Stimulated activated CD4-positive, alpha-beta T cell treated with anti-CD3 and anti-CD28 coated beads, Interleukin-12 subunit alpha, Interleukin-12 subunit beta, amount 100 ng/mL, for 48 hours (primary cell): Measurements from ENCODE around the gene LPIN1.
"Not testable (repeated sequence)": the region's sequence is repeated elsewhere in the genome, so short reads cannot be mapped to it uniquely, and the experiment has no call there.

Experiments used
- DNase-seq, 3 donors: peaks; one replicate each; pipeline ENCODE4 v3.0.0-alpha.2; 2020; ENCODE audit warnings: low read depth in 2 of 3, low spot score in 1 of 3

Gene LPIN1

DNA sequence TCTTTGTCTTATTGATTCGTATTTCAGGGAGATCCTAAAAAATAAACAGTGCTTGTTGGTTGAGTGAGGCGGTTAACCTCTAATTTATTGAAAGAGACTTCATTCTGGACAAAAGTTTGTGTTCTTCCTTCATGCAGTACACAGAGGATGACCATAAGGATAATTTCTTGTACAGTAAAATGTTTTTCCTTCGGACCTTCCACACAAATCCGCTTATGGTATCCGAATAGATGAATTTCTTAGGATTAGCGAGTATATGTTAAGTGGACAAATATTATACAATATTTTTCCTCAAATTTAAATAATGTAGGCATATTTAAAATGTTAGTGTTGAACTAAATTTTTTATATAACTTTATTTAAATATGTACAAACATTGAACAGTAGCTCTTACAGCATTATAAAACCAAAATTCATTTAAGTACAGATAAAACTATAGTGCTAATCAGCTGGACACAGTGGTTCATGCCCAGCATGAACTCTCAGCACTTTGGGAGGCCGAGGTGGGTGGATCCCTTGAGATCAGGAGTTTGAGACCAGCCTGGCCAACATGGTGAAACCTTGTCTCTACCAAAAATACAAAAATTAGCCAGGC, 84.4 kb downstream of the LPIN1 start:
- no peak for DNase-seq

DNA sequence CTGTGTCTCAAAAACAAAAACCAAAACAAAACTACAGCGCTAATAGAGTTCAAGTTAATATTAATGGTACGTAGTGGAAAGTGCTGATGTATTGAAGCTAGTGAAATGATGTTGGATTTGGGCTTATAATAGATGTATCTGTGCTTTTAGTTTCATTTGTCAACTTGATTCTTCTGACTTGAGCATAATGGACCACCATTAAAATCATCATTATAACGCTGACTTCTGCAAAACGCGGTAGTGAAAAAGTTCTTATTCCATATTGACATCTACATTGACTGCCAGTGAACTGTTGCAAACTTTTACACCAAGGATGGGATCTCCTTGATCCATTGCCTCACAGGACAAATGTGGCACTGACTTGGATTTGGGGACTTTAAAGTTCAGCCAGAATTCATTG, 85.0 kb downstream of the LPIN1 start:
- DNase-seq = no peak

DNA sequence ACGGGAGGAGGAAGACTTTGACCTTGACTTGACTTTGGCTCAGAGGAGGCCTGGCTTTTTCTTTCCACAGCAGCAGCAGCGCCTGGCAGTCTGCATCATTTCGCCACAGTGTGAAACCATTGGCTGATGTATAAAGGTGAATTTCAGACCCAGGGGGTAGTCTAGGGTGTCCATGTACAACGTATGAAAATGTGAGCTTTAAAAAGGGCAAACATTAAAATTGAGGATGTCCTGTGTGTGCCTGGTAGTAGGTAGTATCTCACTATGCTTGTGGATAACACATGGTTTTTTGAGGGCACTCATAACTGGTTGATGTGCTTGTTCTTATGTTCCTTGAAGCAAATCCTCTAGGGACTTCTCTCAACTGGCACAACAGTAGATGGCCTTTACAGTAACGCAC, 86.1 kb downstream of the LPIN1 start:
- DNase-seq = no peak

DNA sequence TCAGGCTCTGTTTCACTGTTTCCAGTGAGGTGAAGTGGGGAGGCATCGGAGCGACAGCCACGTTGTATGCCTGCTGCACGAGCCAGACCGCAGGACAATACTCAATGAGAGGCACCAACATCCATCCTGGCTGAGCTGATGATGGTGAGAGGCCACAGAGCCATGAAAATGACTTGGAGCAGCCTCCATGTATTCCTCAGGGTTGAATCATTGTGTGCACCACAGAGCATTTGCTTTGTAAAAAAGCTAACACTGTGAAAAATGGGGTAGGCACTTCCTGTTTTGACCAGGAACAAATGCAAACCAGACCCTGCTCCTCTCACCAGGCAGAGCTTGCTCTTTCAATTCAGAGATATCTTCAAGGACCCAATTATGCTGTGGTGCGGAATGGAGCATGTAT, 87.2 kb downstream of the LPIN1 start:
- DNase-seq = no peak

DNA sequence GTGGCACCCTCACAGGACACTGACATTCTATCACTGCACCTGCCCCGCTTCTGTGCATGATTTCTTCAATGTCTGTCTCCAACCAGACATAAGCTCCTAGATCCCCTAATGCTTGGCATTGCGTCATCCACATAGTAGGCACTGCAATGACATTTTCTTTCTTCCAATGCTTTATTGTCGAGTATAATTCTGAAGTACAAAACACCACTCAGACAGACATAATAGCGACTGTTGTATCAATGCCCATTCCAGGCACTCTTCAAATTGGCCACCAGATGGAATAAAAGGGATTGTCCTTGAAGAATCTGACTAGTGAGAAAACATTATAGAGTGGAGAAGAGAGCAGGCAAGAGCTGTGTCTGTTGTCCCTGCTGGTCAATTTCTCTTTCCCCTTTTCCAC, 89.0 kb downstream of the LPIN1 start:
- no peak for DNase-seq

DNA sequence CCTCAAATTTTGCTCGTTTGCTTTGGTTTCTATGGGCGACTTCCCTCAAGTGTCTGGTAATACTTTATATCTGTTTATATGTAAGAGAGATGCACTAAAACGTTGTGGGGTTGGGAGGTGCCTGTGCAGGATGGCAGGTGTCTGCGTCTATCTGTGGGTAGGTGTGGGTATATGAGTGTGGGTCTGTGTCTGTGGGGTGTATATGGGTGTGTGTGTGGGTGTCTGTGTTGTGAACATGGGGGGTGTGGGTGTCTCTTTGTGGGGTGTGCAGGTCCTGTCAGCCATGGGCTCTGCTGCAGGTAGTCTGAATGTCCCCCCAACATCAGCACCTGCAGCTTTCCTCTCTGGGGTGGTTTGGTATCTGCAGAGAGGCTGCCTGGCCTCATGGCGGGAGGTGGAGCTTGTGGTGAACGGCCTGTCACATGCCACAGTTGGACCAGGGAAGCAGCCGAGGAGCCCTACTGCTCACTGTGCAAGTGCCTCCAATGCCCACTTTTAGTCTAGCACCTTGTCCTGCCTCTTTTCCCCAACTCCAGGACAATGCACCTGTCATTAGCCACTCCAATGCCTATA, 90.3 kb downstream of the LPIN1 start:
- no peak for DNase-seq

DNA sequence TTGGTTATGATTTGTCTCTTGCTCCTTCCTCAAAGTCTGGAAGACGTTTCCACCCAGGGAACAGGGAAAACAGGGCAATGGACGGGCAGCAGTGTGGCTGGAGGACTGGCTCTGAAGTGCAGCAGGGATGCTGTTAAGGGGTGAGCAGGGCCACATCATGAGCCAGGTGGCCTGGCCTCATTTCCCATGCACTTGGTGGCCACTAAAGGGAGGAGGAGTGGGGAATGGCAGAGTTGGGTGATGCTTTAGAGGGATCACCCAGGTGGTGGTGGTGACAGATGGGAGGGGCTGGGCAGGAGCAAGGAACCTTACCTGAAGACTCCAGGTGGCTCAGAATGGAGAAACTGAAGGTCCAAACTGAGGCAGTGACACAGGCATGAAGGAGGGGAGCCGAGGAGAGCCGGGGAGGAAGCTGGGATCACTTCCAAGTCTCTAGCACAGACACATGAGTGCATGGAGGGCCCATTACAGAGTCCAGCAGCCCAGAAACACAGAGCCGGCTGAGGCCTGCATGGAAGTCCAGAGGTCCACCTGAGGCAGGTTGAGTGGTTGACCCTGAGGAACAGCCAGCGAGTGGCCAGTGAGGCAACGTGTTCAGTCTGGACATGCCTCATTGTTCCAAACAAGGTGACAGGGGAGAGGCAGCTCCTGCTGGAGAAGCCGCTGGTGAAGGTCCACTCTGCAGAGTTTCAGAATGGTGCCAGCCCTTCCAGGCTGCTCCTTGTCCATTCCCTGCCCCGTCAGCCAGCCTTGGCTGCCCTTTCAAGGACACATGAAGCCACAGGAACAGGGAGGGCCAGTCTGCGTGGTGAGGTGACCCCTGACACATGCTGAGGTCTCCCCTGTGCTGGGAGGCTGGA, 91.7 kb downstream of the LPIN1 start:
- no peak for DNase-seq

DNA sequence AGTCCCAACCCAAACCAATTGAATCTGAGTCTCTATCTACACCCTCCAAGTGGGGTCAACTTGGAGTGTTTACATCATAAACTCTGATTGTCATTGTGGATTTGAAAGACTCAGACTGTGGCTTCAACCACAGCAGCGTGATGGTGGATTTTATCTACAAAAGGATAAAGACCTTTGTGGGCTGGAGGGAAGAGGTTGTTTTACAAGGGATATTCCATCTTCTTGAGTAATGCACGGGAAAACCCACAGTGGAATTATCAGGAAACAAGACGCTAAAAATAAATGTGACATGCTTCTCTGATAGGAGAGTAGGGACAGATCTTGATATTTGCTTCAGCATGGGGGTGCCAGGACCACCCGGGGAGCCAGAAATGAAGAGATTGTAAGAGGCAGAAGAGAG, 93.5 kb downstream of the LPIN1 start:
- no peak for DNase-seq

DNA sequence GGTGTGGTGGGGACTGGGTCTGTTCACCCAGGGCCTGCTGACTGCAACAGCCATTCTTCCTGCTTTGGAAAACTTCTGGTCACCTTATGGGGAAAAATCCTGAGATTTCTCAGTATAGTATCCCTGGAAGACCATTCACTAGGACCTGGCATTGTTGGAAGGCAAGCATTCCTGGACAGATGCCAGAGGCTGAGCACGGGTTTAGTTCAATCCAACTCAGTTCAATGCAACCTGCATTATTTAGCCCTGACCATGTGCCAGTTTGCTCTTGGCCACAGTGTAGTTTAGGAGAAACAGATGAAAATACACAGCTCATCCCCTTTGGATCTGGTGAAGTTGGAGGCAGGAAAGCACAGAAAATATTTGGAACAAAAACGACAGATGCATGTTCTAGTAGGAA, 95.9 kb downstream of the LPIN1 start:
- no peak for DNase-seq

DNA sequence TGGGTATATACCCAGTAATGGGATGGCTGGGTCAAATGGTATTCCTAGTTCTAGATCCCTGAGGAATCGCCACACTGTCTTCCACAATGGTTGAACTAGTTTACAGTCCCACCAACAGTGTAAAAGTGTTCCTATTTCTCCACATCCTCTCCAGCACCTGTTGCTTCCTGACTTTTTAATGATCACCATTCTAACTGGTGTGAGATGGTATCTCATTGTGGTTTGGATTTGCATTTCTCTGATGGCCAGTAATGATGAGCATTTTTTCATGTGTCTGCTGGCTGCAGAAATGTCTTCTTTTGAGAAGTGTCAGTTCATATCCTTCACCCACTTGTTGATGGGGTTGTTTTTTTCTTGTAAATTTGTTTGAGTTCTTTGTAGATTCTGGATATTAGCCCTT, 98.4 kb downstream of the LPIN1 start:
- not testable (repeated sequence) for DNase-seq

DNA sequence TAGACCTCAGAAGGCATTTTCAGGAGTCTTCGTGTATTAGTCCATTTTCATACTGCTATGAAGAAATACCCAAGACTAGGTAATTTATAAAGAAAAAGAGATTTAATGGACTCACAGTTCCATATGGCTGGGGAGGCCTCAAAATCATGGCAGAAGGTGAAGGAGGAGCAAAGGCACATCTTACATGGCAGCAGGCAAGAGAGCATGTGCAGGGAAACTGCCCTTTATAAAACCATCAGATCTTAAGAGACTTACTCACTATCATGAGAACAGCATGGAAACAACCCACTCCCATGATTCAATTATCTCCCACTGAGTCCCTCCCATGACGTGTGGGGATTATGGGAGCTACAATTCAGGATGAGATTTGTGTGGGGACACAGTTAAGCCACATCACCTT, 101.5 kb downstream of the LPIN1 start:
- DNase-seq = not testable (repeated sequence)

DNA sequence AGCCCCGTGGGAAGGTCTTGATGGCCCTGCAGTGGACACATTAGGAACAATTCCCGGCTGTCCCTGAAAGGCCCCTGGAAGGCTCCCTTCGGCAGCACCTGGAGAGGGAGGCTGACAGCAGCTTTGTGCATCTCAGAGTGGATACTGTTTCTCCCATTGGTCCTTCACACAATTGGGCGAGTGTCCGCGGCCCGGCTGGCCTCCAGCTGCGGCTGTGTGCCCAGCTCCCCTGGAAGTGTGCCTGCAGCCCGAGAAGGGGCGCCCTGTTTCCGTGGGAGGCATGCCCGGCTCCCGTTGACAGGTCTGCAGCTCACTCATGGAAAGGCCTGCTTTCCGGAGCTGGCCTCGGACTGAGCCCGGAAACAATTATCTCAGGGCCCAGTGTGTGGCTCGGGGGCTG, 103.7 kb downstream of the LPIN1 start:
- no peak for DNase-seq

DNA sequence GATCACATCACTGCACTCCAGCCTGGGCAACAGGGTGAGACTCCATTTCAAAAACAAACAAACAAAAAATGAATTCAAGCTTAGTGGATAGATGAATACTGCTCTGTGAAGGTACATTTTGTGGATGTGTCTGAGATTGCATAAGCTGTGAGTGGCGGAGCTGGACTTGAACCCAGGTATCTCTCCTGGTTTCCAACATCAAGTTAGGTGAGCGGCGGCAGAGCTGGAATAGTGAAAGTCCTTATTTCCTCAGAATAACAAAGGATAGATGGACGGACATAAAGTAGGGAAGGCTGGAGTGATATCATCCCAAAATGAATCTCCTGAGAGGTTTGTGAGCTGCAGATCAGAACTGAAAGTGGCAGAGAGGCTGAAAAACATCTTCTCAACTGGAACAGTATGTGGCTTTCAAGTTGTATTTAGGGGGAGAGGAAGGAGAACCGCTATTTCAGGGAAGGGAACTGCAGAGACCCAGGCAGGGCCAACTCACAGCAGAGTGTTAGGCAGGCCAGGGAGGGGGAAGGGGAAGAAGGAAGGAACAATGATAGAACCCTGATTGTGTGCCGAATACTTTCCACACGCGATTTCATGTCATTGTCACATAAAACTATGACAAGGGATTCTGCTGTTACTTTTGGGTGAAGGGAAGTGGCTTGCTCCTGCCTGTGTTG, 106.2 kb downstream of the LPIN1 start:
- DNase-seq = no peak

DNA sequence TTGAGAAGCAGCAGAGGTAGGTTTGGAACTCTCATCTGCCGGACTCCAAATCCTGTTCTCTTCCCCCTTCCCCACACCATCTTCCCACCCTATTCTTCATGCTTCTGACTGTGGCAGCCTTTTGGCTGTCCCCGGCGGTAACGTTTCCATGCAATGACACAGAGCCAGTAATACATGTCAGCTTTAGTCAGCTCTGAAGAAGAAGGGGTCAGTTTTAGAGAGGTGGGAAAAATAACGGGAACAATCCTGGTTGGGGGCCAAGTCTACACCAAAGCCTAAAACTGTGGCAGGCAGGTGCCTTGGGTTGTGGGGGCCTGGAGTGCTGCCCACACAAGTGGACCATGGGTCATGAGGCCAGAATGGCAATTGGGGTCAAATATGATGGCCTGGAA, 106.8 kb downstream of the LPIN1 start:
- DNase-seq = no peak

DNA sequence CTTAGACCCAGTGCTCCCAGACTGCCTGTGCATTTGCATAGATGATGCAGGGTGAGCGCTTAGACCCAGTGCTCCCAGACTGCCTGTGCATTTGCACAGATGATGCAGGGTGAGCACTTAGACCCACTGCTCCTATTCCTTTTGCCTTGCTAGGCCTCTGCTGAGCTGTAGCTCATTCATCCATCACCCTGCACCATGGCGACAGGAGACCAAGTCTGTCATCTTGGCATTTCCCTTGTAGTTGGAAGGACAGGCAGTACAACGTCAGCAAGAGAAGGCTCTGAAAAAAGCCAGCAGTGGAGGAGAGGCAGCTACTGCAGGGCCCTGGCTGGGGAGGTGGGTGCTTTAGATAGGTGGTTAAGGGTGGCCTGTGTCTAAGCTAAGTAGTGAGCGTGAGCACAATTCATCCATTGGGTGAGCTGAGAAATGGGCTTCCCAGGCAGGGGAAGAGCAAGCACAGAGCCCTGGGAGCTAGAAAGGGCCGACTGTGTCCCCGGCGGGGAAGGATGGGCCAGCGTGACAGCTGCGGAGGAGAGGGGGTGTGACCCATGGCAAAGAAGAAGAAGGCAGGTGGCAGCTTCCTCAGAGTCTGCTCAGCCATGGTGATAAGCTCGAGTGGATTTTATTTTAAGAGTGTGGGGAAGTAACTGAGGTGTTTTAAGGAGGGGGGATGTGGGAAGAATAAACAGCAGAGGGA, 108.8 kb downstream of the LPIN1 start:
- no peak for DNase-seq

DNA sequence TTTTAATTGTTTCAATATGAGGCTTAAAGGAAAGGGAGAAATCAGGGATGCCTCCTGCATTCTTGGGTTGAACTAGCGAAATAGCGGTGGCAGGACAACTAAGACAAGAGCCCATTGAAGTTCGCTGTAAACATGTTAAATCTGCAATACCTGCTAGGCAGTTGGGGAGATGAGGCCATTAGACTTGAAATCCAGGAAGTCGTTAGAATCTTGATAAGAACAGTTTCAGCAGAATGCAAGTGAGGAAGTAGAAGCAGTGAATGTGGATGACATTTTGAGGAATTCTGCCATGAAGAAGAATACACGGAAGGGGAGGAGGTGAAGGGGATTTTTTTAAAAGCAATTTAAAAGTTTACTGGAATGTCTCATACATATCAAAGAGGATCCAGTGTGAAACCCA, 109.7 kb downstream of the LPIN1 start:
- DNase-seq = no peak

DNA sequence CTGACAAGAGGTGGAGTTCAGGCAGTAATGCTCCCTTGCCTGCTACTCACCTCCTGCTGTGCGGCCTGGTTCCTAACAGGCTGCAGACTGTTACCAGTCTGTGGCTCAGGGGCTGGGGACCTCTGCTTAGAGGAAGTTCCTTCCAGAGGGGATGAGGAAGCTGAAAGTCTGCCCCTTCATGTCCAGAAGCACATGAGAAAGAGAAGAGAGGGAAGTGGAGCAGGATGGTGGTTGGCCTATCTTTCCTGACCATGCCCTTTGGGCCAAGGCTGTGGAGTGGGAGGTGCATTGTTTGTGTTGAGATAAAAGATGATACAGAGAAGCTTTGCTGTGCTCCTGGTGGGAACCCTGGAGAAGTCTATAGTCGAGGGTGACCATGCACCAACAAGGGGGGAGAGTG, 112.5 kb downstream of the LPIN1 start:
- DNase-seq = no peak

DNA sequence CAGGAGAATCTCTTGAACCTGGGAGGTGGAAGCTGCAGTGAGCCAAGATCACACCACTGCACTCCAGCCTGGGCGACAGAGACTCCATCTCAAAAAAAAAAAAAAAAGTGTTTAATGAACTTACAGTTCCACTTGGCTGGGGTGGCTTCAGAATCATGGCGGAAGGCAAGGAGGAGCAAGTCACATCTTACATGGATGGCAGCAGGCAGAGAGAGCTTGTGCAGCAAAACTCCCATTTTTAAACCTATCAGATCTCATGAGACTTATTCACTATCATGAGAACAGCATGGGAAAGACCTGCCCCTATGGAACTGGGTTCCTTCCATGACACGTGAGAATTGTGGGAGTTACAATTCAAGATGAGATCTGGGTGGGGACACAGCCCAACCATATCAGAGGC, 113.5 kb downstream of the LPIN1 start:
- not testable (repeated sequence) for DNase-seq

DNA sequence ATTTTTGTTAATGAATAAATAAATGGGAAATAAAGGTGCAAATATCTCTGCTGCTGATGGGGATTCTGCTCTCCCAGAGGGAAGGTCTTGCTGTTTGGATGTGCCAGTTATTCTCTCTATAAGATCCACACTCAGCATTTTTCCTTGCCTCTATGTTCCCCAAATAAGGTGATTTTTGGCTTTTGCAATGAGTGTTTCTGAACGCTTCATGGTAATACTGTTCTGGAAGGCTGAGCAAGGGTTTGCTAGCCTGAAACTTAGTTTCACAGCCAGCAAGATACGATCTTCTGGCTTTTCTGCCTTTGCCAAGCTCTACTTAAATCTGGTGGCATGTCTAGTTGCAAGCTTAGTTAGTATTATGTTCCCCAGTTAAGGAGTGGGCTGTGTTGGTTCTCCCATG, 114.6 kb downstream of the LPIN1 start:
- DNase-seq = no peak

DNA sequence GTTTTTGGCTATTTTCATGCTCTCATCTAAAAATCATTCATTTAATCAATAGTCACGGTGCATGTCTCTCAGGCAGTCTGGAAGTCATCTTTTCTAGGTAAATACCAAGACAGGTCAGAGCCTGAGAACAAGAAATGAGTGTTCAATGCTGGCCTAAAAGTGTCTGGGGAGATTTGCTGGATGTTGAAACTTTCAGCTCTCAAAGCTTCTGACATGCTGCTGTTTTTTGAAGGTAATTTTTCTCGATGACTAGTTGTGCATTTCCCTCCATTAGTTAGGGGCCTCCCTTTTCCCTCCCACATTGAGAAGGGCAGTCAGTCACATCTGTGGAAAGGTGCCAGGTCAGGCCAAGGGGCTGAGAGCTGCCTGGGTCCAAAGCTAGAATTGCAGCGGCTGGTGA, 115.6 kb downstream of the LPIN1 start:
- DNase-seq = no peak

DNA sequence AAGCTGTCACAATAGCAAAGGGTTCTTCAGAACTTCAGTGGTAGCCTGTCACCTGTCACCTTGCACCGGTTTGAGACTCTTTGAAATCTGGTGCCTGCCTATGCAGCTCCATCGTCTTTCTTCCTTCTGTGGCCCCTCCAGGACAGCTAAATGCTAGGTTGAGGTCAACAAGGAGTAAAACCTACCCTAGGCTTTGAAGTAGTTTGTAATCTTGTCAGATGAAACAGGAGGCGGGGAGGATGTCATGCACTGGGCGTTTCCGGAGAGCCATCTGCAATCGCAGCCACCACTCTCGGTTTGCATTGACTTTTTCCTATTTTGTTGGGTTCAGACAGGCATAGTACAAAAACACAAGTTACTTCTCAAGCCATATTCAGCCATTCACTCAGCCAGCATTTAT, 116.7 kb downstream of the LPIN1 start:
- DNase-seq = no peak
